HG03039 (cell line): ENCODE results near the gene CLBA1.
"Not testable (repeated sequence)": the region's sequence is repeated elsewhere in the genome, so short reads cannot be mapped to it uniquely, and the experiment has no call there.

Experiments
- ATAC-seq: cut with Tn5 transposase; IDR thresholded peaks from one replicate; pipeline ENCODE4 v1.9.1; 2021; ENCODE audit warnings: mild to moderate bottlenecking, moderate library complexity; ENCODE audit not compliant: unreplicated experiment

Gene CLBA1

GRCh38 chr14:104985675-104986486 lies at the start of gene CLBA1:
Gene CLBA1, plus strand, starts transcription at chr14:104985788. Its CDS starts 644 bp downstream, at chr14:104986432.
- ATAC-seq: peak; percentile 88

GRCh38 chr14:104935955-104936354 lies 49.6 kb upstream of the CLBA1 start:
- no peak for ATAC-seq

- ATAC-seq: no peak
Observed at GRCh38 chr14:104936361-104937155, 49.0 kb upstream of the CLBA1 start.

- no peak for ATAC-seq
Observed at GRCh38 chr14:104937161-104937560, 48.4 kb upstream of the CLBA1 start.

- ATAC-seq: no peak
Observed at GRCh38 chr14:104937694-104938365, 47.8 kb upstream of the CLBA1 start.

GRCh38 chr14:104938436-104938835 lies 47.2 kb upstream of the CLBA1 start:
- ATAC-seq: no peak

GRCh38 chr14:104938960-104939359 lies 46.6 kb upstream of the CLBA1 start:
- ATAC-seq: no peak

GRCh38 chr14:104939666-104940410 lies 45.8 kb upstream of the CLBA1 start:
- no peak for ATAC-seq

GRCh38 chr14:104940526-104941150 lies 45.0 kb upstream of the CLBA1 start:
- no peak for ATAC-seq

GRCh38 chr14:104941508-104942365 lies 43.9 kb upstream of the CLBA1 start:
- ATAC-seq: no peak

GRCh38 chr14:104942586-104942985 lies 43.0 kb upstream of the CLBA1 start:
- no peak for ATAC-seq

GRCh38 chr14:104943216-104944015 lies 42.2 kb upstream of the CLBA1 start:
- ATAC-seq: not testable (repeated sequence)

- not testable (repeated sequence) for ATAC-seq
Observed at GRCh38 chr14:104944016-104944308, 41.6 kb upstream of the CLBA1 start.

GRCh38 chr14:104944436-104945205 lies 41.0 kb upstream of the CLBA1 start:
- not testable (repeated sequence) for ATAC-seq

- ATAC-seq: not testable (repeated sequence)
Observed at GRCh38 chr14:104945266-104945665, 40.3 kb upstream of the CLBA1 start.

GRCh38 chr14:104945986-104946965 lies 39.3 kb upstream of the CLBA1 start:
- ATAC-seq: not testable (repeated sequence)

GRCh38 chr14:104947201-104947600 lies 38.4 kb upstream of the CLBA1 start:
- ATAC-seq: not testable (repeated sequence)
